Measurements from ENCODE around the gene LMBR1. TPM values are rescaled to one million over a fixed set of nuclear protein-coding genes. Genes with fewer than 3 reads are reported as not detected.

Gene LMBR1
- total and polyA plus RNA-seq, 4 donors = 11.2 to 35.7 (median 17.9) TPM

- peaks cover 0 to 16% (median 11%) of the 10 kb centered on the region in 4 donors for H3K36me3 ChIP-seq (ENCODE audit: control insufficient read depth in 4 of 4, insufficient read depth in 3 of 4, low read depth in 1 of 4, low read length in 3 of 4)
- TF ChIP-seq TAF1 (conservative IDR thresholded peaks at IDR 0.05) = no peak
- TF ChIP-seq, protein P1, sequence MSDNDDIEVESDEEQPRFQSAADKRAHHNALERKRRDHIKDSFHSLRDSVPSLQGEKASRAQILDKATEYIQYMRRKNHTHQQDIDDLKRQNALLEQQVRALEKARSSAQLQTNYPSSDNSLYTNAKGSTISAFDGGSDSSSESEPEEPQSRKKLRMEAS (IDR thresholded peaks at IDR 0.05) = no peak
- TF ChIP-seq SP1 (IDR thresholded peaks at IDR 0.05) = no peak
- no peak for TF ChIP-seq YY1 (IDR thresholded peaks at IDR 0.05)
- no peak for TF ChIP-seq EGR1 (IDR thresholded peaks at IDR 0.05; ENCODE audit: low read depth in 2 of 2)
- no peak for TF ChIP-seq NR2F2 (IDR thresholded peaks at IDR 0.05)
- no peak for TF ChIP-seq ZBTB33 (IDR thresholded peaks at IDR 0.05)
- no peak overlapping the region for H3K9ac ChIP-seq (ENCODE audit: low read depth in 1 of 2, low read length in 2 of 2)
- 98% methylated on average over 7 of the region's 7 CpGs for WGBS
- no peak overlapping the region for H3K4me3 ChIP-seq (ENCODE audit: low read depth in 1 of 3, low read length in 3 of 3)
- peaks cover 0 to 7% (median under 1%) of the 10 kb centered on the region in 4 donors for H3K9me3 ChIP-seq (ENCODE audit: control insufficient read depth in 4 of 4, low read length in 3 of 4)
- H3K27me3 ChIP-seq (ENCODE audit: control insufficient read depth in 4 of 4, insufficient read depth in 4 of 4, low read length in 3 of 4) = no peaks in the 10 kb centered on the region
- DNase-seq (ENCODE audit: low spot score) = no peak
- H3K4me1 ChIP-seq (ENCODE audit: control insufficient read depth in 4 of 4, insufficient read depth in 4 of 4, low read length in 3 of 4) = no peaks in the 10 kb centered on the region
- H3K27ac ChIP-seq (ENCODE audit: low read depth in 1 of 2, low read length in 2 of 2) = no peak overlapping the region
Observed at GRCh38 chr7:156735851-156736250, 157.1 kb downstream of the LMBR1 start.

DNA sequence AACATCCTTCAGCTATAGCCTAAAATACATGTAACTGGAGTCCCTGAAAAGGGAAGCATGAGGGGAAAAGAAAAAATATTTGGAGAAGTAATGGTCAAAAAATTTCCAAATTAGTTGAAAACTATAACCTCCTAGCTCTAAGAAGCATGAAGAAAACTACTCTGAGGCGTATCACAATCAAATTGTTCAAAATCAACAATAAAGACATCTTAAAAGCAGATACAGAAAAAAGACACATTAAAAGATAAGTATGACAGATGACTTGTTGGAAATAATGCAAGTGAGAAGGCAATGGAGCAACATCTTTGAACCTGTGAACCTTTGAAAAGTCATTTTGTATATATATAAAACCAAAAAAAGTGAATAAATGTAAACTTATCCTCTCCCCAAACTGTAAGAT is 159.3 kb downstream of the LMBR1 start:
- peaks cover 0 to 16% (median 11%) of the 10 kb centered on the region in 4 donors for H3K36me3 ChIP-seq (ENCODE audit: control insufficient read depth in 4 of 4, insufficient read depth in 3 of 4, low read depth in 1 of 4, low read length in 3 of 4)
- no peak overlapping the region for H3K4me3 ChIP-seq (ENCODE audit: low read depth in 1 of 3, low read length in 3 of 3)
- no peak overlapping the region for H3K27ac ChIP-seq (ENCODE audit: low read depth in 1 of 2, low read length in 2 of 2)
- H3K9ac ChIP-seq (ENCODE audit: low read depth in 1 of 2, low read length in 2 of 2) = no peak overlapping the region
- no peak for TF ChIP-seq NR2F2 (IDR thresholded peaks at IDR 0.05)
- no peak for TF ChIP-seq GABPA (IDR thresholded peaks at IDR 0.05 in 1 of 2, conservative IDR thresholded peaks at IDR 0.05 in 1 of 2)
- TF ChIP-seq, protein P1 (IDR thresholded peaks at IDR 0.05) = no peak
- TF ChIP-seq, protein P2, sequence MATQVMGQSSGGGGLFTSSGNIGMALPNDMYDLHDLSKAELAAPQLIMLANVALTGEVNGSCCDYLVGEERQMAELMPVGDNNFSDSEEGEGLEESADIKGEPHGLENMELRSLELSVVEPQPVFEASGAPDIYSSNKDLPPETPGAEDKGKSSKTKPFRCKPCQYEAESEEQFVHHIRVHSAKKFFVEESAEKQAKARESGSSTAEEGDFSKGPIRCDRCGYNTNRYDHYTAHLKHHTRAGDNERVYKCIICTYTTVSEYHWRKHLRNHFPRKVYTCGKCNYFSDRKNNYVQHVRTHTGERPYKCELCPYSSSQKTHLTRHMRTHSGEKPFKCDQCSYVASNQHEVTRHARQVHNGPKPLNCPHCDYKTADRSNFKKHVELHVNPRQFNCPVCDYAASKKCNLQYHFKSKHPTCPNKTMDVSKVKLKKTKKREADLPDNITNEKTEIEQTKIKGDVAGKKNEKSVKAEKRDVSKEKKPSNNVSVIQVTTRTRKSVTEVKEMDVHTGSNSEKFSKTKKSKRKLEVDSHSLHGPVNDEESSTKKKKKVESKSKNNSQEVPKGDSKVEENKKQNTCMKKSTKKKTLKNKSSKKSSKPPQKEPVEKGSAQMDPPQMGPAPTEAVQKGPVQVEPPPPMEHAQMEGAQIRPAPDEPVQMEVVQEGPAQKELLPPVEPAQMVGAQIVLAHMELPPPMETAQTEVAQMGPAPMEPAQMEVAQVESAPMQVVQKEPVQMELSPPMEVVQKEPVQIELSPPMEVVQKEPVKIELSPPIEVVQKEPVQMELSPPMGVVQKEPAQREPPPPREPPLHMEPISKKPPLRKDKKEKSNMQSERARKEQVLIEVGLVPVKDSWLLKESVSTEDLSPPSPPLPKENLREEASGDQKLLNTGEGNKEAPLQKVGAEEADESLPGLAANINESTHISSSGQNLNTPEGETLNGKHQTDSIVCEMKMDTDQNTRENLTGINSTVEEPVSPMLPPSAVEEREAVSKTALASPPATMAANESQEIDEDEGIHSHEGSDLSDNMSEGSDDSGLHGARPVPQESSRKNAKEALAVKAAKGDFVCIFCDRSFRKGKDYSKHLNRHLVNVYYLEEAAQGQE (IDR thresholded peaks at IDR 0.05) = no peak
- no peak for TF ChIP-seq SP1 (IDR thresholded peaks at IDR 0.05)
- TF ChIP-seq ZBTB33 (IDR thresholded peaks at IDR 0.05) = no peak
- no peak for TF ChIP-seq RAD21 (IDR thresholded peaks at IDR 0.05)
- no peak for TF ChIP-seq JUND (IDR thresholded peaks at IDR 0.05)
- TF ChIP-seq FOXA1 (IDR thresholded peaks at IDR 0.05) = no peak
- TF ChIP-seq TAF1 (conservative IDR thresholded peaks at IDR 0.05) = no peak
- TF ChIP-seq EGR1 (IDR thresholded peaks at IDR 0.05; ENCODE audit: low read depth in 2 of 2) = no peak
- no peak for TF ChIP-seq HNF4A (conservative IDR thresholded peaks at IDR 0.05)
- TF ChIP-seq FOXA2 (IDR thresholded peaks at IDR 0.05) = no peak
- no peak for TF ChIP-seq ATF3 (IDR thresholded peaks at IDR 0.05)
- peaks cover 0 to 7% (median under 1%) of the 10 kb centered on the region in 4 donors for H3K9me3 ChIP-seq (ENCODE audit: control insufficient read depth in 4 of 4, low read length in 3 of 4)
- H3K27me3 ChIP-seq (ENCODE audit: control insufficient read depth in 4 of 4, insufficient read depth in 4 of 4, low read length in 3 of 4) = no peaks in the 10 kb centered on the region
- WGBS = 100% methylated on average over 1 of the region's 1 CpG
- H3K4me1 ChIP-seq (ENCODE audit: control insufficient read depth in 4 of 4, insufficient read depth in 4 of 4, low read length in 3 of 4) = peaks cover 0 to 5% (median 2%) of the 10 kb centered on the region in 4 donors
- DNase-seq (ENCODE audit: low spot score) = no peak
